Lower leg skin (tissue), 4 donors: ENCODE results near the gene GHRL. TPM values are rescaled to one million over a fixed set of nuclear protein-coding genes. Genes with fewer than 3 reads are reported as not detected.

Experiments used
- DNase-seq, 2 donors: peaks; one replicate each; pipeline ENCODE4 v3.0.0-alpha.2; 2019; ENCODE audit warnings: low spot score in 2 of 2
- H3K4me3 ChIP-seq: fragments of 200-600 bp; sonication (generic); 2 replicates; pipeline ENCODE4 v1.5.1; 2017; ENCODE audit warnings: mild to moderate bottlenecking, low read depth; ENCODE audit not compliant: poor library complexity, severe bottlenecking
- POLR2A ChIP-seq, 2 donors: fragments of 450-650 bp; IDR thresholded peaks; one replicate each; pipeline ENCODE4 v1.6.1; 2016 to 2017; ENCODE audit warnings: antibody characterized with exemption in 2 of 2, mild to moderate bottlenecking in 1 of 2, moderate library complexity in 1 of 2
- WGBS, 2 donors: methylation state at CpG; one replicate each; pipeline ENCODE4 v1.1.5; 2018; 5-methylcytosine and 5-hydroxymethylcytosine counted together
- intact Hi-C: fragments of 100-400 bp; cut with DNase I; formaldehyde crosslinking; loops from one replicate; pipeline ENCODE4 v1.15.0; 2023; ENCODE audit warnings: low total_unique reads
- total RNA-seq, 4 donors: library from RNA; depleted of rRNA; stranded (reverse); fragments of >200 nt; gene quantifications; one replicate each; pipeline ENCODE4 v1.1.0, GENCODE V29; 2016
- TF ChIP-seq, protein P1 (sequence below), 3 donors: fragments of 450-650 bp; IDR thresholded peaks; one replicate each; pipeline ENCODE4 v1.5.1; 2016; ENCODE audit warnings: antibody characterized with exemption in 3 of 3, mild to moderate bottlenecking in 3 of 3, moderate library complexity in 2 of 3

The GHRL gene
- total RNA-seq, 4 donors from 2014 or later: not detected

DNA sequence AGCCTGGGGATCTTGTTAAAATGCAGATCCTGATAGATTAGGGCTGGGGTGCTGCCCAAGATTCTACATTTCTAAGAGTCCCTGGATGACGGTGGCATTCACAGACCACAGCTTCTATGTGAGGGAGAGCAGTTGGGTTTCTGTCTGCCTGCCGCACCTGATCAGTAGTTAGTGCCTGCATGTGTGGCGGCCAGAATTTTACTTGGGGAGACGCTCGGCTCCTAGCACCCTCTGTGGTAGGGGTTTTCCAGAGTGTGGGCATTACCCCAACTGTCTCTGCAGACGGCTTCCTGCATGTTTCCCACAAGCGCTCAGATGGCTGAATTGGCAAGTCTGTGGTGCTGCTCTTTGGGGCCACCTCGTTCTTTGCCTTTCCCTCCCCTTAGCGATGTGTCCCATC is 8.3 kb downstream of the GHRL start:
- intact Hi-C loops: no loop called here

DNA sequence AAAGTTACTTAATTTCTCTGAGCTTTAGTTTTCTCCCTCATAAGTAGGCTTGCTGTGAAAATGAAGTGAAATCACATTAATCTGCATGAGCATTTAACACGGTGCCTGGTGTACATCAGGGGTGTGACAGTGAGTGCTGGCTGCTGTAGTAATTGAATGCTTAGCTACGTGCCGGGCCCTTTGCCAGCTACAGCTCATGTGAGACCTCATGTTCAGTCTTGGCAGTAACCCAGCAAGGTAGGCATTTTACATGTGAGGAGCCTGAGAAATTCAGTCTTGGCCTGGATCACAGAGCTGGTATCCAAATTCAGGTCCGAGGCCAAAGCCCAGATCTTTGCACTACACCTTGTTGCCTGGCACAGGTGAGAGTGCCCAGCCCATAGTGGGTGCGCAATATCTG is 9.1 kb downstream of the GHRL start:
- no peak overlapping the region for H3K4me3 ChIP-seq
- WGBS, 2 donors: 52 to 55% methylated on average over 5 of the region's 5 CpGs
- intact Hi-C loops: no loop called here
- TF ChIP-seq, protein P1, sequence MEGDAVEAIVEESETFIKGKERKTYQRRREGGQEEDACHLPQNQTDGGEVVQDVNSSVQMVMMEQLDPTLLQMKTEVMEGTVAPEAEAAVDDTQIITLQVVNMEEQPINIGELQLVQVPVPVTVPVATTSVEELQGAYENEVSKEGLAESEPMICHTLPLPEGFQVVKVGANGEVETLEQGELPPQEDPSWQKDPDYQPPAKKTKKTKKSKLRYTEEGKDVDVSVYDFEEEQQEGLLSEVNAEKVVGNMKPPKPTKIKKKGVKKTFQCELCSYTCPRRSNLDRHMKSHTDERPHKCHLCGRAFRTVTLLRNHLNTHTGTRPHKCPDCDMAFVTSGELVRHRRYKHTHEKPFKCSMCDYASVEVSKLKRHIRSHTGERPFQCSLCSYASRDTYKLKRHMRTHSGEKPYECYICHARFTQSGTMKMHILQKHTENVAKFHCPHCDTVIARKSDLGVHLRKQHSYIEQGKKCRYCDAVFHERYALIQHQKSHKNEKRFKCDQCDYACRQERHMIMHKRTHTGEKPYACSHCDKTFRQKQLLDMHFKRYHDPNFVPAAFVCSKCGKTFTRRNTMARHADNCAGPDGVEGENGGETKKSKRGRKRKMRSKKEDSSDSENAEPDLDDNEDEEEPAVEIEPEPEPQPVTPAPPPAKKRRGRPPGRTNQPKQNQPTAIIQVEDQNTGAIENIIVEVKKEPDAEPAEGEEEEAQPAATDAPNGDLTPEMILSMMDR (IDR thresholded peaks at IDR 0.05): no peak
- no peak for TF ChIP-seq POLR2A (IDR thresholded peaks at IDR 0.05)
- peak in 1 of 2 donors; percentile 70 for DNase-seq

More for the DNA sequence above, 8.3 kb downstream of the GHRL start:
- no peak for DNase-seq
- 41 to 48% methylated on average over 9 of the region's 9 CpGs for WGBS, 2 donors
- no peak for TF ChIP-seq POLR2A (IDR thresholded peaks at IDR 0.05)
- H3K4me3 ChIP-seq: no peak overlapping the region

DNA sequence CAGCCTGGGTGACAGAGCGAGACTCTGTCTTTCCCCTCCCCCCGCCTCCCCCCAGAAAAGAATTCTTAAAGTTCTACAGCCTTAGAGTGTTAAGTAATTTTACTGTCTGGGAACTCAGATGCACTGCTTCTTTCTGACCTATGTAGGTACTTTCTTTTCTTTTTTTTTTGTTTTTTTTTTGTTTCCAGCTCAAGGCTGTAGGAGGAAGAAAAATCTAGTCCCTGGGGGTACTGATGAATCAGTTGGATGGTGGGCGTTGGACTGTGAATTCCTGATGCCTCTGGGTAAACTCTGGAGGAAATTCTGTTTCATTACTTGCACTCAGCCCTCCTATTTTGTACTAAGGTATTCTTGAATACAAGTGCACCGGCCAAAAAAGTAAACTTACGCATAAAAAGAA is 10.8 kb downstream of the GHRL start:
- no peak overlapping the region for H3K4me3 ChIP-seq
- no peak for DNase-seq
- TF ChIP-seq, protein P1 (IDR thresholded peaks at IDR 0.05): no peak
- no peak for TF ChIP-seq POLR2A (IDR thresholded peaks at IDR 0.05)
- WGBS, 2 donors: 76 to 77% methylated on average over 5 of the region's 5 CpGs
- intact Hi-C loops: no loop called here

DNA sequence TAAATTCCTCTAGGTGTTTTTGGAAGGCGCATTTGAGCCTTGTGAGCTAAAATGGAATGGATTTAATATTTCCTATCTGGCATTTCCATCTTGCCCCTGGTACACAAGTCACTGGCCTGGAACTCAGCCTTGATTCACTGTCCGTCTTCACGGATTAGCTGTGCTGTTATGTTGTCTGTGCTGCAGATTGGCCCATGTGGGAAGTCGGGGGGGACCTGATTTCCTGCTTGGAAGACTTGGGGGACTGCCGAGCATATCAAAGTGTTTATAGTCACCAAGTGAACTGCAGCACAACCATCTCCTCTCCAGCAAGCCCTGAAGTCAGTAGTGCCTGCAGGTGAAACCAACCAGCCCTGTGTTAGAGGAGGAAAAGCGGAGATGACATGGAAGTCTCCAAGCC is 12.2 kb downstream of the GHRL start:
- intact Hi-C loops: no loop called here
- TF ChIP-seq, protein P1 (IDR thresholded peaks at IDR 0.05): no peak
- TF ChIP-seq POLR2A (IDR thresholded peaks at IDR 0.05): no peak
- H3K4me3 ChIP-seq: no peak overlapping the region
- 83 to 87% methylated on average over 6 of the region's 6 CpGs for WGBS, 2 donors
- no peak for DNase-seq

DNA sequence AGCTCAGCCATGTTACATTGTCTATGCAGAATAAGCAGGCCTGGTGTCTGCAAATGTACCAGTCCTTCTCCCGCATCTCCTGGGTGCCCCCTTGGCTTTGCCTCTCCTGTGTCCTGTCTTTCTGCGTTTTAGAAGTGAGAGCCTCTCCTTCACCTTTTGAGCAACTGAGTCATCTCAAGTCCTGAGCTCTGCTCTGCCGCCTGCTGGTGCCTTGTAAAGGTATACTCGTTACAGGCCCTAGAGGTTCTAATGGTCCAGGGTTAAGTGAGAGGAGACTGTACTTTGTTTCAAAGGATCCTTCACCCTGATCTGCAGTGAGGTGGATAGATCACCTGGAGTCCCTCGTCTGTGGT is 12.6 kb downstream of the GHRL start:
- no peak for TF ChIP-seq POLR2A (IDR thresholded peaks at IDR 0.05)
- TF ChIP-seq, protein P1 (IDR thresholded peaks at IDR 0.05): no peak
- no peak overlapping the region for H3K4me3 ChIP-seq
- no peak for DNase-seq
- WGBS, 2 donors: 81 to 85% methylated on average over 5 of the region's 5 CpGs
- intact Hi-C loops: no loop called here

DNA sequence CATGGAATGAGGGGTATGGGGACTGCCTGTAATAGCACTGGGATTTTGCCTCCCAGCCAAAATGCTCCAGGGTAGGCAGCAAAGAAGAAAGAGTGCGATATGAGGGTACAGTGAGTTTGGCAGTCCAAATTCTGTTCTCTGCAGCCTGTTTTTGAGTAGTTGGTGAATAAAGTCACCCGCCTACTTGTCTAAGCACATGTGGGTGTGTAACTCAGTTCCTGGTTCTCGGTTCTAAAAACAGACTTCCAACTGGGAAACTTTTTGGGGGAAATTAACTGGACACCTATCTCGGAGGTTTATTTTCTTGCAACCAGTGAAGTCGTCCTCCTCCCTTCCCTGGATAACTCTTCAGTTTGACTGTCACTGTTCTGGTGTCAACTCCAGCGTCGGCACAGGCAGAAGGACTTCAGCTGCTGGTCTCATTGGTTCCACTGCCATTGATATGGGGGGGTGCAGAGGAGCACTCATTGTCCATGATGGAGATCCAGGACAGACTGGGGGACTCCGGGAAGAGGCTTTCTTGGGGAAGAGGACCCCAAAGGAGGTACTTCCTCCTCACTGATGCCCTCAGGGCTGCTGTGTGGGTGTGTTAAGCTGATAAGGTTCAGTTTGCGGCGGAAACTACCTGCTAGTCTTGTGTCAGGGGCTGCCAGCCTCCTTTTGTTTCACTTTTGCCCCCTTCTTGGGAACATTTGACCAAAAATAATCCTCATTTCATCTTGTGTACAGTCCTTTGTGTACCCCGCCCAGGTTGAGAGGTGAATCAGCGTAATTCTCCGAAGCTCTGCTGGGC is 13.2 kb downstream of the GHRL start:
- DNase-seq: no peak
- no peak overlapping the region for H3K4me3 ChIP-seq
- TF ChIP-seq, protein P1 (IDR thresholded peaks at IDR 0.05): no peak
- TF ChIP-seq POLR2A (IDR thresholded peaks at IDR 0.05): no peak
- intact Hi-C loops: no loop called here
- 88 to 93% methylated on average over 13 of the region's 13 CpGs for WGBS, 2 donors
